H9 (cell line): ENCODE data around the gene CAMK2N1. TPM values are rescaled to one million over a fixed set of nuclear protein-coding genes. Genes with fewer than 3 reads are reported as not detected.

ENCODE experiments used
- DNase-seq: peaks from one replicate; pipeline ENCODE4 v3.0.0-alpha.2; 2017
- H2AFZ ChIP-seq: one replicate; pipeline ENCODE4 v1.6.1; 2013; ENCODE audit warnings: mild to moderate bottlenecking, low read length, control low read depth, moderate library complexity
- H2AK5ac ChIP-seq: 2 replicates; pipeline ENCODE4 v1.6.1; 2013; ENCODE audit warnings: low read length, control low read depth, mixed read lengths; ENCODE audit not compliant: insufficient read length
- H2BK120ac ChIP-seq: one replicate; pipeline ENCODE4 v1.6.1; 2013; ENCODE audit warnings: low read depth, mild to moderate bottlenecking, low read length, control low read depth, inconsistent platforms; ENCODE audit not compliant: poor library complexity, severe bottlenecking
- H2BK12ac ChIP-seq: 2 replicates; pipeline ENCODE4 v1.6.1; 2013; ENCODE audit warnings: low read length, control low read depth, mixed read lengths, low read depth; ENCODE audit not compliant: insufficient read length
- H2BK15ac ChIP-seq: 2 replicates; pipeline ENCODE4 v1.6.1; 2013; ENCODE audit warnings: low read depth, low read length, control low read depth
- H2BK20ac ChIP-seq: one replicate; pipeline ENCODE4 v1.6.1; 2013; ENCODE audit warnings: low read depth, mild to moderate bottlenecking, low read length, control low read depth, inconsistent platforms; ENCODE audit not compliant: poor library complexity, severe bottlenecking
- H2BK5ac ChIP-seq: 2 replicates; pipeline ENCODE4 v1.6.1; 2013; ENCODE audit warnings: low read length, control low read depth, mixed read lengths; ENCODE audit not compliant: insufficient read length
- H3K14ac ChIP-seq: 2 replicates; pipeline ENCODE4 v1.6.1; 2013; ENCODE audit warnings: low read length, control low read depth; ENCODE audit not compliant: insufficient read depth
- H3K18ac ChIP-seq: 2 replicates; pipeline ENCODE4 v1.6.1; 2013; ENCODE audit warnings: low read depth, mild to moderate bottlenecking, mixed read lengths, low read length, control low read depth; ENCODE audit not compliant: insufficient read length
- H3K23ac ChIP-seq: 2 replicates; pipeline ENCODE4 v1.6.1; 2013; ENCODE audit warnings: low read length, control low read depth, mixed read lengths, low read depth; ENCODE audit not compliant: insufficient read length
- H3K23me2 ChIP-seq: 2 replicates; pipeline ENCODE4 v1.6.1; 2013; ENCODE audit warnings: low read depth, mild to moderate bottlenecking, mixed read lengths, low read length, control low read depth; ENCODE audit not compliant: insufficient read length, poor library complexity, severe bottlenecking
- H3K27ac ChIP-seq: 2 replicates; pipeline ENCODE4 v1.5.1; 2013; ENCODE audit warnings: low read length, control low read depth, mixed read lengths, low read depth; ENCODE audit not compliant: insufficient read length
- H3K27me3 ChIP-seq: 2 replicates; pipeline ENCODE4 v1.6.1; 2013; ENCODE audit warnings: low read length, control low read depth, inconsistent platforms; ENCODE audit not compliant: insufficient read depth
- H3K4ac ChIP-seq: 2 replicates; pipeline ENCODE4 v1.6.1; 2013; ENCODE audit warnings: low read depth, mild to moderate bottlenecking, control low read depth, inconsistent platforms, low read length, moderate library complexity
- H3K4me1 ChIP-seq: 2 replicates; pipeline ENCODE4 v1.6.1; 2013; ENCODE audit warnings: low read length, control low read depth, inconsistent platforms; ENCODE audit not compliant: insufficient read depth
- H3K4me2 ChIP-seq: 2 replicates; pipeline ENCODE4 v1.6.1; 2013; ENCODE audit warnings: low read length, control low read depth, mixed read lengths; ENCODE audit not compliant: insufficient read length, insufficient read depth
- H3K56ac ChIP-seq: 2 replicates; pipeline ENCODE4 v1.6.1; 2013; ENCODE audit warnings: low read depth, mild to moderate bottlenecking, mixed read lengths, low read length, control low read depth; ENCODE audit not compliant: insufficient read length
- H3K79me1 ChIP-seq: 2 replicates; pipeline ENCODE4 v1.6.1; 2013; ENCODE audit warnings: low read depth, mild to moderate bottlenecking, moderate library complexity, low read length, control low read depth, inconsistent platforms; ENCODE audit not compliant: insufficient read depth, poor library complexity, severe bottlenecking
- H3K79me2 ChIP-seq: 2 replicates; pipeline ENCODE4 v1.6.1; 2013; ENCODE audit warnings: low read length, control low read depth, inconsistent platforms; ENCODE audit not compliant: insufficient read depth
- H3K9ac ChIP-seq: 2 replicates; pipeline ENCODE4 v1.6.1; 2013; ENCODE audit warnings: low read length, control low read depth, mixed read lengths; ENCODE audit not compliant: insufficient read length; ENCODE audit errors: extremely low read depth
- H3K9me3 ChIP-seq: one replicate; pipeline ENCODE4 v1.6.1; 2013; ENCODE audit warnings: low read depth, low read length, inconsistent platforms; ENCODE audit not compliant: control insufficient read depth
- H3T11ph ChIP-seq: one replicate; pipeline ENCODE4 v1.6.1; 2013; ENCODE audit warnings: mild to moderate bottlenecking, low read length, control low read depth, inconsistent platforms
- H4K20me1 ChIP-seq: one replicate; pipeline ENCODE4 v1.6.1; 2013; ENCODE audit not compliant: control insufficient read depth, insufficient read length, insufficient read depth
- H4K5ac ChIP-seq: 2 replicates; pipeline ENCODE4 v1.6.1; 2013; ENCODE audit warnings: low read depth, mild to moderate bottlenecking, mixed read lengths, low read length, control low read depth; ENCODE audit not compliant: insufficient read length
- H4K8ac ChIP-seq: replicated peaks from 2 replicates; pipeline ENCODE4 v1.6.1; 2013; ENCODE audit warnings: low read length, control low read depth, mixed read lengths, low read depth; ENCODE audit not compliant: insufficient read length
- H4K91ac ChIP-seq: 2 replicates; pipeline ENCODE4 v1.6.1; 2013; ENCODE audit warnings: low read depth, mild to moderate bottlenecking, moderate library complexity, mixed read lengths, low read length, control low read depth; ENCODE audit not compliant: insufficient read length
- H3K27ac Mint-ChIP-seq, 3 experiments: 2 replicates in 2 of 3; 3 replicates in 1 of 3; pipeline ENCODE4 v1.8.0; 2020 to 2021; ENCODE audit warnings: mixed read lengths in 3 of 3, mild to moderate bottlenecking in 1 of 3, moderate library complexity in 1 of 3
- H3K27me3 Mint-ChIP-seq: 2 replicates; pipeline ENCODE4 v1.8.0; 2021; ENCODE audit warnings: low read depth, mild to moderate bottlenecking, moderate library complexity, mixed read lengths
- H3K36me3 Mint-ChIP-seq, 3 experiments: 2 replicates in 2 of 3; 3 replicates in 1 of 3; pipeline ENCODE4 v1.8.0; 2020 to 2021; ENCODE audit warnings: low read depth in 3 of 3, mixed read lengths in 3 of 3; ENCODE audit not compliant: insufficient read depth in 1 of 3
- H3K4me1 Mint-ChIP-seq, 2 experiments: 2 replicates each; pipeline ENCODE4 v1.8.0; 2020; ENCODE audit warnings: mixed read lengths in 2 of 2
- H3K4me3 Mint-ChIP-seq, 2 experiments: 2 replicates in 1 of 2; 3 replicates in 1 of 2; pipeline ENCODE4 v1.8.0; 2020 to 2021; ENCODE audit warnings: mild to moderate bottlenecking in 2 of 2, mixed read lengths in 2 of 2, moderate library complexity in 1 of 2
- H3K9me3 Mint-ChIP-seq, 2 experiments: 2 replicates in 1 of 2; 3 replicates in 1 of 2; pipeline ENCODE4 v1.8.0; 2020; ENCODE audit warnings: mild to moderate bottlenecking in 2 of 2, mixed read lengths in 2 of 2, moderate library complexity in 1 of 2
- CTCF ChIP-seq: fragments of 200-600 bp; sonication (generic); conservative IDR thresholded peaks from 3 replicates; pipeline ENCODE4 v1.8.0; 2021; ENCODE audit warnings: antibody characterized with exemption, mild to moderate bottlenecking
- WGBS: extraction: QIAGEN DNeasy Blood & Tissue Kit; methylation state at CpG from one replicate; pipeline ENCODE4 v1.1.7; 2013; ENCODE audit warnings: missing lambda C conversion rate, low lambda C conversion rate, mixed read lengths; ENCODE audit not compliant: insufficient read length; ENCODE audit errors: extremely low coverage; 5-methylcytosine and 5-hydroxymethylcytosine counted together
- total RNA-seq: library from RNA; stranded (reverse); gene quantifications from 2 replicates; pipeline ENCODE4 v1.2.1, GENCODE V29; 2021

CAMK2N1 gene
- total RNA-seq, 1 experiment from 2014 or later = 1.2 TPM

GRCh38 chr1:20483098-20483832 is 2.7 kb downstream of the CAMK2N1 start:
- Histone ChIP-seq H3K9ac (no peak overlapping the region), H3K14ac (no peak overlapping the region), H3K27ac (no peak overlapping the region), H3K4ac (no peak overlapping the region), H2BK15ac (no peak overlapping the region), H3K79me2 (no peaks in the 10 kb centered on the region), H3K27me3 (peaks cover 25% of the 10 kb centered on the region; the same call in 1 of the 2 replicates), H2BK120ac (no peak overlapping the region), H3K23ac (no peak overlapping the region), H3T11ph (no peak overlapping the region), H2AK5ac (no peak overlapping the region), H4K5ac (no peak overlapping the region), H2BK12ac (no peak overlapping the region), H4K8ac (no peak overlapping the region), H2BK5ac (no peak overlapping the region), H3K23me2 (peaks cover 32% of the 10 kb centered on the region), H3K79me1 (no peaks in the 10 kb centered on the region), H3K4me1 (peaks cover 8% of the 10 kb centered on the region; the same call in 1 of the 2 replicates), H2BK20ac (no peak overlapping the region), H4K91ac (no peak overlapping the region), H3K4me2 (peak overlapping the region; percentile 89), H3K56ac (no peak overlapping the region), H4K20me1 (no peaks in the 10 kb centered on the region), H3K9me3 (no peaks in the 10 kb centered on the region), H3K18ac (no peak overlapping the region), H2AFZ (no peak overlapping the region)
- Mint-ChIP-seq H3K4me3 (peak overlapping the region; percentile 49 to 92; a peak in 4 of 5 replicates), H3K36me3 (no peaks in the 10 kb centered on the region; a peak in 1 of 7 replicates), H3K27me3 (peaks cover 93% of the 10 kb centered on the region), H3K27ac (no peak overlapping the region), H3K9me3 (peaks cover 0 to 4% of the 10 kb centered on the region in 2 experiments; a peak in 1 of 5 replicates), H3K4me1 (peaks cover 21 to 43% of the 10 kb centered on the region in 2 experiments)
- no peak for TF ChIP-seq CTCF
- WGBS = no CpG with 5 or more reads among the region's 16 CpGs
- no peak for DNase-seq
